ENCODE data around the gene PTPRT.

PTPRT gene

GRCh38 chr20:42502591-42502990 is 687.1 kb downstream of the PTPRT start:
- in situ Hi-C loops (cut with HindIII; ENCODE audit: low pct_ligation_motif_present, low pct_unique_long_range_greater_than_20kb, low sequenced_read_pairs) = no loop called here

GRCh38 chr20:42496595-42496994 is 693.1 kb downstream of the PTPRT start:
- no peak for DNase-seq
- in situ Hi-C loops (cut with HindIII; ENCODE audit: low pct_ligation_motif_present, low pct_unique_long_range_greater_than_20kb, low sequenced_read_pairs) = no loop called here

More at GRCh38 chr20:42502591-42502990, 687.1 kb downstream of the PTPRT start:
- DNase-seq = no peak

- in situ Hi-C loops (cut with HindIII; ENCODE audit: low pct_ligation_motif_present, low pct_unique_long_range_greater_than_20kb, low sequenced_read_pairs) = no loop called here
- peak; percentile 1 for DNase-seq
Measured at GRCh38 chr20:42494290-42494689, 695.4 kb downstream of the PTPRT start.

GRCh38 chr20:42493001-42493400 is 696.7 kb downstream of the PTPRT start:
- no peak for DNase-seq
- in situ Hi-C loops (cut with HindIII; ENCODE audit: low pct_ligation_motif_present, low pct_unique_long_range_greater_than_20kb, low sequenced_read_pairs) = no loop called here

GRCh38 chr20:42492290-42492689 is 697.4 kb downstream of the PTPRT start:
- no peak for DNase-seq
- in situ Hi-C loops (cut with HindIII; ENCODE audit: low pct_ligation_motif_present, low pct_unique_long_range_greater_than_20kb, low sequenced_read_pairs) = no loop called here

- in situ Hi-C loops (cut with HindIII; ENCODE audit: low pct_ligation_motif_present, low pct_unique_long_range_greater_than_20kb, low sequenced_read_pairs) = no loop called here
- DNase-seq = no peak
Measured at GRCh38 chr20:42485556-42485955, 704.1 kb downstream of the PTPRT start.

- DNase-seq = no peak
- in situ Hi-C loops (cut with HindIII; ENCODE audit: low pct_ligation_motif_present, low pct_unique_long_range_greater_than_20kb, low sequenced_read_pairs) = no loop called here
Measured at GRCh38 chr20:42484790-42485375, 704.8 kb downstream of the PTPRT start.

- DNase-seq = no peak
- in situ Hi-C loops (cut with HindIII; ENCODE audit: low pct_ligation_motif_present, low pct_unique_long_range_greater_than_20kb, low sequenced_read_pairs) = no loop called here
Measured at GRCh38 chr20:42484335-42484734, 705.4 kb downstream of the PTPRT start.

GRCh38 chr20:42483730-42484303 is 705.9 kb downstream of the PTPRT start:
- DNase-seq = peak; percentile 57
- in situ Hi-C loops (cut with HindIII; ENCODE audit: low pct_ligation_motif_present, low pct_unique_long_range_greater_than_20kb, low sequenced_read_pairs) = no loop called here

GRCh38 chr20:42482808-42483207 is 706.9 kb downstream of the PTPRT start:
- DNase-seq = no peak
- in situ Hi-C loops (cut with HindIII; ENCODE audit: low pct_ligation_motif_present, low pct_unique_long_range_greater_than_20kb, low sequenced_read_pairs) = no loop called here

- DNase-seq = no peak
- in situ Hi-C loops (cut with HindIII; ENCODE audit: low pct_ligation_motif_present, low pct_unique_long_range_greater_than_20kb, low sequenced_read_pairs) = no loop called here
Measured at GRCh38 chr20:42475773-42476172, 713.9 kb downstream of the PTPRT start.

GRCh38 chr20:42474646-42475045 is 715.1 kb downstream of the PTPRT start:
- in situ Hi-C loops (cut with HindIII; ENCODE audit: low pct_ligation_motif_present, low pct_unique_long_range_greater_than_20kb, low sequenced_read_pairs) = no loop called here

GRCh38 chr20:42472198-42472597 is 717.5 kb downstream of the PTPRT start:
- DNase-seq = no peak
- in situ Hi-C loops (cut with HindIII; ENCODE audit: low pct_ligation_motif_present, low pct_unique_long_range_greater_than_20kb, low sequenced_read_pairs) = no loop called here

More at GRCh38 chr20:42474646-42475045, 715.1 kb downstream of the PTPRT start:
- DNase-seq = no peak

- in situ Hi-C loops (cut with HindIII; ENCODE audit: low pct_ligation_motif_present, low pct_unique_long_range_greater_than_20kb, low sequenced_read_pairs) = no loop called here
- no peak for DNase-seq
Measured at GRCh38 chr20:42461965-42462593, 727.6 kb downstream of the PTPRT start.

- no peak for DNase-seq
- in situ Hi-C loops (cut with HindIII; ENCODE audit: low pct_ligation_motif_present, low pct_unique_long_range_greater_than_20kb, low sequenced_read_pairs) = no loop called here
Measured at GRCh38 chr20:42461291-42461690, 728.4 kb downstream of the PTPRT start.

GRCh38 chr20:42447270-42447669 is 742.4 kb downstream of the PTPRT start:
- in situ Hi-C loops (cut with HindIII; ENCODE audit: low pct_ligation_motif_present, low pct_unique_long_range_greater_than_20kb, low sequenced_read_pairs) = no loop called here
- DNase-seq = no peak

GRCh38 chr20:42444799-42445198 is 744.9 kb downstream of the PTPRT start:
- in situ Hi-C loops (cut with HindIII; ENCODE audit: low pct_ligation_motif_present, low pct_unique_long_range_greater_than_20kb, low sequenced_read_pairs) = no loop called here
- no peak for DNase-seq

GRCh38 chr20:42443200-42443599 is 746.5 kb downstream of the PTPRT start:
- in situ Hi-C loops (cut with HindIII; ENCODE audit: low pct_ligation_motif_present, low pct_unique_long_range_greater_than_20kb, low sequenced_read_pairs) = no loop called here
- no peak for DNase-seq

GRCh38 chr20:42442716-42443115 is 747.0 kb downstream of the PTPRT start:
- in situ Hi-C loops (cut with HindIII; ENCODE audit: low pct_ligation_motif_present, low pct_unique_long_range_greater_than_20kb, low sequenced_read_pairs) = no loop called here
- DNase-seq = no peak

GRCh38 chr20:42441864-42442331 is 747.8 kb downstream of the PTPRT start:
- DNase-seq = no peak
- in situ Hi-C loops (cut with HindIII; ENCODE audit: low pct_ligation_motif_present, low pct_unique_long_range_greater_than_20kb, low sequenced_read_pairs) = no loop called here

Measured in ACHN (cell line).